GM19452 (cell line): ENCODE measurements around the gene NUP153.
"Not testable (repeated sequence)": the region's sequence is repeated elsewhere in the genome, so short reads cannot be mapped to it uniquely, and the experiment has no call there.

Experiments
- ATAC-seq: cut with Tn5 transposase; IDR thresholded peaks from one replicate; pipeline ENCODE4 v1.9.1; 2021; ENCODE audit not compliant: unreplicated experiment

Gene NUP153

GRCh38 chr6:17714879-17715851, 8.4 kb upstream of the NUP153 start:
- peak; percentile 86 for ATAC-seq

DNA sequence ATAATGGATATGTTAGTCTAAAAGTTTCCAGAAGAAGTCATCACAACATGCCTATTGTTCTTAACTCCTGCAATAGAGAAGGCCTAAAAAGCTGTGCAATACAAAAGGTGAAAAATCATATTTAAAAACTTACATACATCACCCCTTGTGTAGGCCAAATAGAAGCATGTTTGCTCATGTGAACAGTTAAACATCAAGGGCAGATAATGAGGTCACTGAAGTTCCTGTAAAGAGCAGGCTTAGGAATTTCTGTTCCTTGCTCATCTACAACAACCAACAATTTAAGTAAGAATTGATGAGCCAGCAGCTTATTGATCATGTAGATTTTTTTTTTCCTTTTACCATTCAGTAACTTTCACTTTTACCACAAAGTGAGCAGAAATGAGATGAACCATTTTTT, 7.5 kb upstream of the NUP153 start:
- no peak for ATAC-seq

- ATAC-seq, result no peak
Observed at GRCh38 chr6:17712576-17712975, 5.9 kb upstream of the NUP153 start.

- no peak for ATAC-seq
Observed at GRCh38 chr6:17710331-17710730, 3.6 kb upstream of the NUP153 start.

GRCh38 chr6:17709476-17709875, 2.8 kb upstream of the NUP153 start:
- ATAC-seq, result no peak

- ATAC-seq, result not testable (repeated sequence)
Observed at GRCh38 chr6:17708035-17708434, 1.3 kb upstream of the NUP153 start.

- no peak for ATAC-seq
Observed at GRCh38 chr6:17707371-17707651, 586 bp upstream of the NUP153 start.

DNA sequence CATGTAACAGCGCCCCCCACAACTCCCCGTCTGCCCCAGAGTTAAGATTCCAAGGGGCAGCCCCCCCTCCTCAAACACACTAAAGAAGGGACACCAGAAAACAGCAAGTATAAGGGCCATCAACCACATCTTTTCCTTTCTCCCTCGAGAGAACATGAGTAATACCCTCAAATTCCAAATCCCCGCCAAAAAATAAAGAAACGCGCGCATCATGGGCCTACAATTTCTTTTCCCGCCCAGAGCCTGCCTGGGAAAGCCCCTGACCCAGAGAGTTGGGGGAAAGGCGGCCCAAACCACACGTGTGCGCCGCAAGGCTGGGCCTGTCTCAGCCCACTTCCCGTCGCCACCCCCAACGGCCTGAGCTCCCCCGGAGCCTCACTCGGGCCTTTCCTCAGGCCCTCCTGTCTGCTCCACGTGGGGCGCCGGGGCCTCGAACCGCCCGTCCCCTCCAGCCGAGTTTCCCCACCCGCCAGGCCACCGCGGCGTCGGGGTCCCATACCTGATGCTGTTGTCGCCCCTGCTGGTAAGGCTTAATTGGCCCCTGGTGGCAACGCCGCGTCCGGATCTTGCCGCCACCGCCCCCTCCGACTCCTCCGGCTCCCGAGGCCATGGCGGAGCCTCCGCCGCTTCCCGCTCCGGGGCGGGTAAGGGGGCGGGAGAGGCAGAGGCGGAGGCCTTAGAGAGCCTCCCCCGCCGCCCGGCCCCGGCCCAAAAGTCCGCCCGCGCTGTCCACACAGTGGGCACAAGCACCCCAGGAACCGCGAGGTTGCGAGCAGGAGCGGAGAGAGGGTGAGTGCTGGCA, 746 bp downstream of the NUP153 start:
- ATAC-seq, result peak; percentile 59

- ATAC-seq, result peak; percentile 1
Observed at GRCh38 chr6:17705428-17705777, 1.3 kb downstream of the NUP153 start.

- no peak for ATAC-seq
Observed at GRCh38 chr6:17703256-17703694, 3.5 kb downstream of the NUP153 start.

DNA sequence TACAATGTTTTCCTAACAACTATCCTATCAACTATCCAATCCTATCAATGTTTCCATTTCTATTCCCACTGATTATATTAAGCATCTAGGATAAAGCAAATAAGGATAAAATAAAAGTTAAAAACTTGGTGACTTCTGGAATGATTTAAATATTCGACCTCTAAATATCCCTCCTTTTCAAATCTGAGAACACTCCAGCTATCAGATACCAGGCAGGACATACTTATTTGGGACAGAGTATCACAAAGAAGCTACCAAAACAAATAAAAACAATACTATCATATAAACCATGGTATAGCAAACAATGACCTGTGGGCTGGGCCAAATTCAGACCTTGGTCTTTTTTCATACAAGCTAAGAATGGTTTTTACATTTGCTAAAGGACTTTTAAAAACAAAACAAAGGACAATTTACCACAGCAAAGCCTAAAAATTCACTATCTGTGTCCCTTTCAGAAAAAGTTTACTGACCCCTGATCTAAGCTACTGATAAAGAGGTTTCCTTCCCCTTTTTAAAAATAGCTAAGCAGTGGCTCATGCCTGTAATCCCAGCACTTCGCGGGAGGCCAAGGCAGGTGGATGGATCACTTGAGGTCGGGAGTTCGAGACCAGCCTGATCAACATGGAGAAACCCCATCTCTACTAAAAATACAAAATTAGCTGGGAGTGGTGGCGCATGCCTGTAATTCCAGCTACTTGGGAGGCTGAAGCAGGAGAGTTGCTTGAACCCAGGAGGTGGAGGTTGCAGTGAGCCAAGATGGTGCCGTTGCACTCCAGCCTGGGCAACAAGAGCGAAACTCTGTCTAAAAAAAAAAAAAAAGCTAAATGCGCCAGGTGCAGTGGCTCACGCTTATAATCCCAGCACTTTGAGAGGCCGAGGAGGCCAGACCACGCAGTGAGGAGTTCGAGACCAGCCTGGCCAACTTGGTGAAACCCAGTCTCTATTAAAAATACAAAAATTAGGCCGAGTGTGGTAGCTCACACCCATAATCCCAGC, 6.0 kb downstream of the NUP153 start:
- no peak for ATAC-seq

GRCh38 chr6:17691925-17692538, 14.7 kb downstream of the NUP153 start:
- ATAC-seq, result no peak

DNA sequence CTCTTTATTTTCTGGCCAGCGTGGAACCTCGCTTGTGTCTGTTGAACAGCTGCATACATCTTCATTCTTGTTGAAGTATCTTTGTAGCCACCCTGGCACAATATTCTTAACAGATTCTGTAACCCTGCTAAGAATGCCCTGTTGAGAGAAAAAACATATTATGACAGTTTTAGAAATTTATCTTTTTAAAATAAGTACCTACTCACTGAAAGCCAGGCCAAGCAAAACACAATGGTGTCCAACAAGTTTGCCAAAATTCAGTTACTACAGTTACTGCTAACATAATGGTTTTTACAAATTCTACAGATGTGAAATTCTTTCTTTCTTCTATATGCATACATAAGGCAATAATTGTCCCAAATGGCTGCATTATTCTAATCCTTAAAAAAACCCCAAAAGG, 18.2 kb downstream of the NUP153 start:
- no peak for ATAC-seq

DNA sequence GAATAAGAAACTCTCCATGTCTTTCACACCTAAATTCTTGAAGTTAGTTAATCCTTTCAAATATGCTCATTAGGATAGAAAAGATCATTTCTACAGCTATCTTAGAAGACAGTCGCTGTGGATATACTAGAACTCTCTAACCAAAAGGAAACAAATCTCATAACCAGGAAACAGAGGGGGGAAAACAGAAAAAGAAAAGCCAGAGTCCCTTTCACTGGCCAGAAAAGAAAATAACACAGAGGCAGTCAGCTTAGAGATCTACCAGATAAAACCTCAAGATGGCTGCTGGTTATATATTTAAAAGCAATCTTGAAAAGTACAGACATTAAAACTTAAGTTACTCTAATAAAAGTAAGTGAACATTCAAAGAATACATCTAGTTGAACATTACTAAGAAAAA, 19.6 kb downstream of the NUP153 start:
- ATAC-seq, result no peak

DNA sequence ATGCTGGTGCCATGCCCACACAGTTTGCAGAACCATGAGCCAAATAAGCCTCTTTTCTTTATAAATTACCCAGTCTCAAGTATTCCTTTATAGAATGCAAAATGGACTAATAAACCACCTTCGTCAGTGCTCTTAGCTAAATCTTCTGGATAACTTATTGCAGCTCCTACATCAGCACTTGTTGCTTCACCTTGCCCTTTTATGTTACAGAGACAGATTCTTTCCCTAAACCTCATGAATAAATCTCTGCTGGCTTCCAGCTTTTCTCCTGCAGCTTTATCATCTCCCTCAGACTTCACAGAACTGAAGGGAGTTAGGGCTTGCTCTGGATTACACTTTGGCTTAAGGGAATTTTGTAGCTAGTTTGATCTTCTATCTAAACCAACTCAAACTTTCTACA, 22.6 kb downstream of the NUP153 start:
- ATAC-seq, result no peak

GRCh38 chr6:17683428-17683827, 23.3 kb downstream of the NUP153 start:
- no peak for ATAC-seq

DNA sequence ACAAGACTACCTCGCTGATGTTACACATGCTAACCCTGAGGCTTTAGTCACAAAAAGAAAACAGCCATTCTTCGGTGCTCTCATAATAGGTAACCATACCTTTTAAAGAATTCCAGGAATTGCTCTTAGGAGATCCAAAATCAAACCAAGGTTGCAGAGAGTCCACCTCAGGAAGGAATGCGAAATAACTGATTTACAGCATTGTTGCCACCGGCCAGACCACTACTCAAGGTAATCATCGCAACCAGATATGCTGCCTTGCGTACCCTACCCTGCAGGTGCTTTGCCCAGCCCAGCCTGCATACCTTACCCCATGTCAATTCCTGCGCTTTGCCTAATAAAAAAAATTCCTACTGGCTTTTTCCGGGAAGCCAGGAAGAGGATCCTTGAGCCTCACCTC, 27.0 kb downstream of the NUP153 start:
- no peak for ATAC-seq

- no peak for ATAC-seq
Observed at GRCh38 chr6:17677602-17678001, 29.1 kb downstream of the NUP153 start.

- no peak for ATAC-seq
Observed at GRCh38 chr6:17673543-17674254, 33.0 kb downstream of the NUP153 start.
